H1 (cell line): ENCODE measurements around the gene CDH6. TPM values are rescaled to one million over a fixed set of nuclear protein-coding genes. Genes with fewer than 3 reads are reported as not detected.

Experiments
- KDM5A ChIP-seq: fragments of 200-600 bp; IDR thresholded peaks from 2 replicates; pipeline ENCODE4 v1.7.1; 2012; ENCODE audit warnings: mild to moderate bottlenecking, low read length, inconsistent platforms, mixed read lengths
- RAD21 ChIP-seq, 2 experiments: IDR thresholded peaks in 1 of 2; conservative IDR thresholded peaks in 1 of 2; 2 replicates each; pipeline ENCODE4 v1.6.1; 2011; ENCODE audit warnings: low read depth in 2 of 2, low read length in 2 of 2, improper control_type of control experiment in 1 of 2, inconsistent platforms in 1 of 2, mild to moderate bottlenecking in 1 of 2, moderate library complexity in 1 of 2
- RXRA ChIP-seq: IDR thresholded peaks from 2 replicates; pipeline ENCODE4 v1.6.1; 2011; ENCODE audit warnings: low read depth, mild to moderate bottlenecking, low read length, moderate library complexity; ENCODE audit not compliant: insufficient read depth
- SUZ12 ChIP-seq: fragments of 200-600 bp; sonication (generic); IDR thresholded peaks from 2 replicates; pipeline ENCODE4 v1.6.1; 2012; ENCODE audit warnings: mild to moderate bottlenecking, inconsistent platforms, low read length, moderate library complexity, mixed read lengths
- polyA plus RNA-seq, 7 experiments: library from polyadenylated mRNA; depleted of rRNA in 3 of 7; stranded (reverse) in 5 of 7; unstranded in 2 of 7; fragments of >200 nt in 5 of 7; fragments of 200-250 nt in 2 of 7; gene quantifications; 1 replicate in 5 of 7; 2 replicates in 1 of 7; 4 replicates in 1 of 7; pipeline versions ENCODE4 v1.2.1 to v1.2.3, GENCODE V29; 2011 to 2013; ENCODE audit warnings: missing spikeins in 2 of 7, mixed read lengths in 2 of 7
- total RNA-seq: library from RNA; stranded (reverse); fragmentation: NEBNext Ultra II Directional; extraction: Animal tissue kit (Norgen Biotek cat#: 25700); gene quantifications from 2 replicates; pipeline ENCODE4 v1.2.1, GENCODE V29; 2021
- TF ChIP-seq, protein P1 (sequence below): fragments of 300-600 bp; sonication (generic); IDR thresholded peaks from 2 replicates; pipeline ENCODE4 v1.7.1; 2012; ENCODE audit warnings: low read length, moderate library complexity, mild to moderate bottlenecking, inconsistent platforms; ENCODE audit not compliant: insufficient replicate concordance
- TF ChIP-seq, protein P2 (sequence below), 3 experiments: IDR thresholded peaks; 1 replicate in 2 of 3; 2 replicates in 1 of 3; pipeline versions ENCODE4 v1.5.1 to v1.6.1; 2011; ENCODE audit warnings: low read length in 3 of 3, mild to moderate bottlenecking in 3 of 3, inconsistent platforms in 2 of 3, low read depth in 1 of 3, moderate library complexity in 1 of 3; ENCODE audit not compliant: insufficient read depth in 1 of 3; ENCODE audit errors: control extremely low read depth in 1 of 3

The CDH6 gene
- total and polyA plus RNA-seq, 2 of the 8 experiments (the other 6 are each of a cell fraction or from before 2014, with no cell fraction given), result 1.4 to 1.9 TPM

DNA sequence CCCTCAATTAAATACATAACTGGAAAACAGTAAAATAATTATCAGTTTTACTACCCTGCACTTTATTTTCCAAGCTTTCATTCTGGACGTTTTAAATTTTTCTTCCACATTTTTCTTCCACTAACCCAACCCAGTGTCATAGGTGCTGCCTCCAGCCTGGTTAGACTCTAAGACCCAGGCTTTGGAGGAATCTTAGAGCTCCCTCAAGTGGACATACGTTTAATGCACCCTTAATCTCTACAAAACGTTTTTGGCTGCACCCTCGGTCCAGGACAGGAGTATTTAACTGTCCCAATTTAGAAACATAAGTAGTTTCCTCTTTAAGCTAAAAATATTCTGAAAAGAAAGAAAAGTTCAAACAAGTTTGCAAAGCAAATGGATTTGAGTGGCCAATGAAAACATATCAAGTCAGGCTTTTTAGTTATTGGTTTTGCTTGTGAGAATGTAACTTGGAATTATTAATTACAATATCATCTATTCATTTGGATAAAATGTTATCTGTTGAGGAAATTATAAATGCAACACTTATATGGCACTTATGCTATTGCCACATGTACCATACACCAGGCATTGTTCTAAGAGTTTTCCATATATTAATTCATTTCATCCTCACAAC lies 38.9 kb downstream of the CDH6 start (continued):
- TF ChIP-seq, protein P1, sequence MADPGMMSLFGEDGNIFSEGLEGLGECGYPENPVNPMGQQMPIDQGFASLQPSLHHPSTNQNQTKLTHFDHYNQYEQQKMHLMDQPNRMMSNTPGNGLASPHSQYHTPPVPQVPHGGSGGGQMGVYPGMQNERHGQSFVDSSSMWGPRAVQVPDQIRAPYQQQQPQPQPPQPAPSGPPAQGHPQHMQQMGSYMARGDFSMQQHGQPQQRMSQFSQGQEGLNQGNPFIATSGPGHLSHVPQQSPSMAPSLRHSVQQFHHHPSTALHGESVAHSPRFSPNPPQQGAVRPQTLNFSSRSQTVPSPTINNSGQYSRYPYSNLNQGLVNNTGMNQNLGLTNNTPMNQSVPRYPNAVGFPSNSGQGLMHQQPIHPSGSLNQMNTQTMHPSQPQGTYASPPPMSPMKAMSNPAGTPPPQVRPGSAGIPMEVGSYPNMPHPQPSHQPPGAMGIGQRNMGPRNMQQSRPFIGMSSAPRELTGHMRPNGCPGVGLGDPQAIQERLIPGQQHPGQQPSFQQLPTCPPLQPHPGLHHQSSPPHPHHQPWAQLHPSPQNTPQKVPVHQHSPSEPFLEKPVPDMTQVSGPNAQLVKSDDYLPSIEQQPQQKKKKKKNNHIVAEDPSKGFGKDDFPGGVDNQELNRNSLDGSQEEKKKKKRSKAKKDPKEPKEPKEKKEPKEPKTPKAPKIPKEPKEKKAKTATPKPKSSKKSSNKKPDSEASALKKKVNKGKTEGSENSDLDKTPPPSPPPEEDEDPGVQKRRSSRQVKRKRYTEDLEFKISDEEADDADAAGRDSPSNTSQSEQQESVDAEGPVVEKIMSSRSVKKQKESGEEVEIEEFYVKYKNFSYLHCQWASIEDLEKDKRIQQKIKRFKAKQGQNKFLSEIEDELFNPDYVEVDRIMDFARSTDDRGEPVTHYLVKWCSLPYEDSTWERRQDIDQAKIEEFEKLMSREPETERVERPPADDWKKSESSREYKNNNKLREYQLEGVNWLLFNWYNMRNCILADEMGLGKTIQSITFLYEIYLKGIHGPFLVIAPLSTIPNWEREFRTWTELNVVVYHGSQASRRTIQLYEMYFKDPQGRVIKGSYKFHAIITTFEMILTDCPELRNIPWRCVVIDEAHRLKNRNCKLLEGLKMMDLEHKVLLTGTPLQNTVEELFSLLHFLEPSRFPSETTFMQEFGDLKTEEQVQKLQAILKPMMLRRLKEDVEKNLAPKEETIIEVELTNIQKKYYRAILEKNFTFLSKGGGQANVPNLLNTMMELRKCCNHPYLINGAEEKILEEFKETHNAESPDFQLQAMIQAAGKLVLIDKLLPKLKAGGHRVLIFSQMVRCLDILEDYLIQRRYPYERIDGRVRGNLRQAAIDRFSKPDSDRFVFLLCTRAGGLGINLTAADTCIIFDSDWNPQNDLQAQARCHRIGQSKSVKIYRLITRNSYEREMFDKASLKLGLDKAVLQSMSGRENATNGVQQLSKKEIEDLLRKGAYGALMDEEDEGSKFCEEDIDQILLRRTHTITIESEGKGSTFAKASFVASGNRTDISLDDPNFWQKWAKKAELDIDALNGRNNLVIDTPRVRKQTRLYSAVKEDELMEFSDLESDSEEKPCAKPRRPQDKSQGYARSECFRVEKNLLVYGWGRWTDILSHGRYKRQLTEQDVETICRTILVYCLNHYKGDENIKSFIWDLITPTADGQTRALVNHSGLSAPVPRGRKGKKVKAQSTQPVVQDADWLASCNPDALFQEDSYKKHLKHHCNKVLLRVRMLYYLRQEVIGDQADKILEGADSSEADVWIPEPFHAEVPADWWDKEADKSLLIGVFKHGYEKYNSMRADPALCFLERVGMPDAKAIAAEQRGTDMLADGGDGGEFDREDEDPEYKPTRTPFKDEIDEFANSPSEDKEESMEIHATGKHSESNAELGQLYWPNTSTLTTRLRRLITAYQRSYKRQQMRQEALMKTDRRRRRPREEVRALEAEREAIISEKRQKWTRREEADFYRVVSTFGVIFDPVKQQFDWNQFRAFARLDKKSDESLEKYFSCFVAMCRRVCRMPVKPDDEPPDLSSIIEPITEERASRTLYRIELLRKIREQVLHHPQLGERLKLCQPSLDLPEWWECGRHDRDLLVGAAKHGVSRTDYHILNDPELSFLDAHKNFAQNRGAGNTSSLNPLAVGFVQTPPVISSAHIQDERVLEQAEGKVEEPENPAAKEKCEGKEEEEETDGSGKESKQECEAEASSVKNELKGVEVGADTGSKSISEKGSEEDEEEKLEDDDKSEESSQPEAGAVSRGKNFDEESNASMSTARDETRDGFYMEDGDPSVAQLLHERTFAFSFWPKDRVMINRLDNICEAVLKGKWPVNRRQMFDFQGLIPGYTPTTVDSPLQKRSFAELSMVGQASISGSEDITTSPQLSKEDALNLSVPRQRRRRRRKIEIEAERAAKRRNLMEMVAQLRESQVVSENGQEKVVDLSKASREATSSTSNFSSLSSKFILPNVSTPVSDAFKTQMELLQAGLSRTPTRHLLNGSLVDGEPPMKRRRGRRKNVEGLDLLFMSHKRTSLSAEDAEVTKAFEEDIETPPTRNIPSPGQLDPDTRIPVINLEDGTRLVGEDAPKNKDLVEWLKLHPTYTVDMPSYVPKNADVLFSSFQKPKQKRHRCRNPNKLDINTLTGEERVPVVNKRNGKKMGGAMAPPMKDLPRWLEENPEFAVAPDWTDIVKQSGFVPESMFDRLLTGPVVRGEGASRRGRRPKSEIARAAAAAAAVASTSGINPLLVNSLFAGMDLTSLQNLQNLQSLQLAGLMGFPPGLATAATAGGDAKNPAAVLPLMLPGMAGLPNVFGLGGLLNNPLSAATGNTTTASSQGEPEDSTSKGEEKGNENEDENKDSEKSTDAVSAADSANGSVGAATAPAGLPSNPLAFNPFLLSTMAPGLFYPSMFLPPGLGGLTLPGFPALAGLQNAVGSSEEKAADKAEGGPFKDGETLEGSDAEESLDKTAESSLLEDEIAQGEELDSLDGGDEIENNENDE, result no peak
- TF ChIP-seq RAD21 (IDR thresholded peaks at IDR 0.05 in 1 of 2, conservative IDR thresholded peaks at IDR 0.05 in 1 of 2; ENCODE audit: low read depth in 2 of 2, low read length in 2 of 2) (peak; percentile 90 to 96), KDM5A (no peak), RXRA (no peak), SUZ12 (no peak)
- TF ChIP-seq, protein P2, sequence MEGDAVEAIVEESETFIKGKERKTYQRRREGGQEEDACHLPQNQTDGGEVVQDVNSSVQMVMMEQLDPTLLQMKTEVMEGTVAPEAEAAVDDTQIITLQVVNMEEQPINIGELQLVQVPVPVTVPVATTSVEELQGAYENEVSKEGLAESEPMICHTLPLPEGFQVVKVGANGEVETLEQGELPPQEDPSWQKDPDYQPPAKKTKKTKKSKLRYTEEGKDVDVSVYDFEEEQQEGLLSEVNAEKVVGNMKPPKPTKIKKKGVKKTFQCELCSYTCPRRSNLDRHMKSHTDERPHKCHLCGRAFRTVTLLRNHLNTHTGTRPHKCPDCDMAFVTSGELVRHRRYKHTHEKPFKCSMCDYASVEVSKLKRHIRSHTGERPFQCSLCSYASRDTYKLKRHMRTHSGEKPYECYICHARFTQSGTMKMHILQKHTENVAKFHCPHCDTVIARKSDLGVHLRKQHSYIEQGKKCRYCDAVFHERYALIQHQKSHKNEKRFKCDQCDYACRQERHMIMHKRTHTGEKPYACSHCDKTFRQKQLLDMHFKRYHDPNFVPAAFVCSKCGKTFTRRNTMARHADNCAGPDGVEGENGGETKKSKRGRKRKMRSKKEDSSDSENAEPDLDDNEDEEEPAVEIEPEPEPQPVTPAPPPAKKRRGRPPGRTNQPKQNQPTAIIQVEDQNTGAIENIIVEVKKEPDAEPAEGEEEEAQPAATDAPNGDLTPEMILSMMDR (IDR thresholded peaks at IDR 0.05; ENCODE audit: control extremely low read depth in 1 of 3, insufficient read depth in 1 of 3, low read depth in 1 of 3, low read length in 3 of 3), result peak in 2 of 3 experiments; percentile 75; a peak in 3 of 4 replicates
